Neural cell (in vitro differentiated cells): ENCODE results near the gene CLIC6.

Source experiments
- EZH2 ChIP-seq: fragments of 200-600, 300-800 bp; shearing (Covaris generic), sonication (generic); IDR thresholded peaks from 2 replicates; pipeline ENCODE4 v1.6.1; 2014; ENCODE audit warnings: antibody characterized with exemption, low read length, borderline replicate concordance, mild to moderate bottlenecking; ENCODE audit not compliant: insufficient read depth, poor library complexity, severe bottlenecking
- RAD21 ChIP-seq: fragments of 450-650 bp; conservative IDR thresholded peaks from 2 replicates; pipeline ENCODE4 v1.6.1; 2014; ENCODE audit warnings: antibody characterized with exemption, mild to moderate bottlenecking, moderate library complexity
- TAF1 ChIP-seq: IDR thresholded peaks from 2 replicates; pipeline ENCODE4 v1.6.1; 2012; ENCODE audit warnings: low read depth

GRCh38 chr21:34692458-34693020, 23.7 kb downstream of the CLIC6 start:
- no peak for TF ChIP-seq TAF1
- TF ChIP-seq RAD21, result no peak
- no peak for TF ChIP-seq EZH2
